HepG2 (cell line): ENCODE data around the gene SAMD5. TPM values are rescaled to one million over a fixed set of nuclear protein-coding genes. Genes with fewer than 3 reads are reported as not detected.

ENCODE experiments used
- ATAC-seq: fragments of 200-7000 bp; cut with Tn5 transposase; 3 replicates; pipeline ENCODE4 v1.9.1; 2020; ENCODE audit warnings: mild to moderate bottlenecking, moderate library complexity
- BruUV-seq: library from RNA; stranded (reverse); fragments of 400-500 nt; replicated peaks from 2 replicates; lab custom pipeline; 2021; lab: Mats Ljungman, UMichigan
- CTCF ChIA-PET: fragments of 300-600 bp; formaldehyde crosslinking; extraction: SDS; loops from one replicate; lab custom pipeline; 2021; ENCODE audit warnings: low total read pairs, inconsistent platforms, low intra/inter-chr PET ratio; lab: Yijun Ruan, JAX
- POLR2A ChIA-PET: fragments of 350-600 bp; sonication (Branson Sonifier 250); formaldehyde crosslinking; loops from one replicate; lab custom pipeline; 2020; ENCODE audit warnings: antibody characterized with exemption, inconsistent platforms; lab: Yijun Ruan, JAX
- DNase-seq: peaks from one replicate; pipeline ENCODE4 v3.0.0-alpha.2; 2015; ENCODE audit warnings: low spot score
- FAIRE-seq: peaks from 3 replicates; lab custom pipeline; 2011; peaks lifted over from hg19 to GRCh38; lab: Jason Lieb, UNC
- H2AFZ ChIP-seq: one replicate; pipeline ENCODE4 v1.6.1; 2011; ENCODE audit warnings: low read length, inconsistent platforms
- H3K27ac ChIP-seq: fragments of 300-600 bp; 3 replicates; pipeline ENCODE4 v1.8.0; 2011; ENCODE audit warnings: mixed run types, mild to moderate bottlenecking, mixed read lengths, low read length, inconsistent platforms; ENCODE audit not compliant: insufficient read depth; ENCODE audit errors: extremely low read length
- H3K27me3 ChIP-seq, 2 experiments: fragments of 200-600 bp in 1 of 2; 2 replicates in 1 of 2; 3 replicates in 1 of 2; pipeline versions ENCODE4 v1.6.0 to v1.8.0; 2011; ENCODE audit warnings: low read length in 2 of 2, mild to moderate bottlenecking in 2 of 2, moderate library complexity in 2 of 2, inconsistent platforms in 1 of 2; ENCODE audit not compliant: insufficient read depth in 2 of 2, control insufficient read depth in 1 of 2
- H3K36me3 ChIP-seq, 2 experiments: fragments of 200-600 bp in 1 of 2; replicated peaks in 1 of 2; 2 replicates in 1 of 2; 3 replicates in 1 of 2; pipeline versions ENCODE4 v1.5.1 to v1.8.0; 2011; ENCODE audit warnings: low read length in 2 of 2, inconsistent platforms in 1 of 2; ENCODE audit not compliant: insufficient read depth in 2 of 2, control insufficient read depth in 1 of 2
- H3K4me1 ChIP-seq: 2 replicates; pipeline ENCODE4 v1.5.1; 2012; ENCODE audit warnings: low read length, inconsistent platforms; ENCODE audit not compliant: insufficient read depth
- H3K4me2 ChIP-seq: 2 replicates; pipeline ENCODE4 v1.6.0; 2011; ENCODE audit warnings: low read depth, low read length, inconsistent platforms
- H3K4me3 ChIP-seq, 3 experiments: fragments of 200-600 bp in 1 of 3; sonication (generic), shearing (Covaris generic) in 1 of 3; replicated peaks in 1 of 3; 2 replicates each; pipeline ENCODE4 v1.5.1; 2011 to 2016; ENCODE audit warnings: low read length in 3 of 3, inconsistent platforms in 2 of 3, low read depth in 2 of 3, mild to moderate bottlenecking in 2 of 3, control low read depth in 1 of 3, mixed read lengths in 1 of 3; ENCODE audit not compliant: insufficient read depth in 1 of 3
- H3K79me2 ChIP-seq: one replicate; pipeline ENCODE4 v1.6.1; 2011; ENCODE audit warnings: low read length, inconsistent platforms; ENCODE audit not compliant: insufficient read depth
- H3K9ac ChIP-seq: 2 replicates; pipeline ENCODE4 v1.6.0; 2011; ENCODE audit warnings: mild to moderate bottlenecking, low read depth, low read length, inconsistent platforms; ENCODE audit not compliant: insufficient read depth
- H3K9me3 ChIP-seq: 2 replicates; pipeline ENCODE4 v1.5.1; 2012; ENCODE audit warnings: mild to moderate bottlenecking, low read length
- H4K20me1 ChIP-seq: 2 replicates; pipeline ENCODE4 v1.6.0; 2011; ENCODE audit warnings: inconsistent platforms, mild to moderate bottlenecking, low read length, moderate library complexity; ENCODE audit not compliant: insufficient read depth
- BORCS8-MEF2B ChIP-seq: sonication (generic); formaldehyde crosslinking; IDR thresholded peaks from 2 replicates; pipeline ENCODE4 v1.8.0; 2022; ENCODE audit warnings: mild to moderate bottlenecking, missing genetic modification reagents
- CENPX ChIP-seq: sonication (generic); formaldehyde crosslinking; IDR thresholded peaks from 2 replicates; pipeline ENCODE4 v1.9.0; 2021; ENCODE audit warnings: mild to moderate bottlenecking, missing genetic modification reagents, moderate library complexity
- EHMT2 ChIP-seq: fragments of 200-600 bp; sonication (generic); IDR thresholded peaks from 2 replicates; pipeline ENCODE4 v1.7.0; 2017; ENCODE audit warnings: antibody characterized with exemption, low read depth, low read length, borderline replicate concordance
- GTF3A ChIP-seq: sonication (generic); formaldehyde crosslinking; conservative IDR thresholded peaks from 2 replicates; pipeline ENCODE4 v1.4.0; 2020; ENCODE audit warnings: mild to moderate bottlenecking, missing genetic modification reagents
- JDP2 ChIP-seq: sonication (generic); formaldehyde crosslinking; IDR thresholded peaks from 2 replicates; pipeline ENCODE4 v1.8.1; 2022; ENCODE audit warnings: missing genetic modification reagents, borderline replicate concordance
- KAT2B ChIP-seq: fragments of 150-350 bp; IDR thresholded peaks from 2 replicates; pipeline ENCODE4 v1.6.1; 2014; ENCODE audit warnings: low read depth, low read length, borderline replicate concordance
- KDM5B ChIP-seq: sonication (generic); formaldehyde crosslinking; IDR thresholded peaks from 2 replicates; pipeline ENCODE4 v1.4.0; 2020; ENCODE audit warnings: missing genetic modification reagents, mild to moderate bottlenecking, borderline replicate concordance
- PAWR ChIP-seq: sonication (generic); formaldehyde crosslinking; IDR thresholded peaks from 2 replicates; pipeline ENCODE4 v1.4.0; 2020; ENCODE audit warnings: missing genetic modification reagents, mild to moderate bottlenecking, borderline replicate concordance
- RFX3 ChIP-seq: IDR thresholded peaks from 2 replicates; pipeline ENCODE4 v1.6.1; 2016; ENCODE audit warnings: missing biosample characterization, missing genetic modification reagents
- THYN1 ChIP-seq: sonication (generic); formaldehyde crosslinking; IDR thresholded peaks from 2 replicates; pipeline ENCODE4 v1.8.1; 2023; ENCODE audit warnings: low read depth, mild to moderate bottlenecking, moderate library complexity, missing genetic modification reagents, borderline replicate concordance
- ZMYM4 ChIP-seq: sonication (generic); formaldehyde crosslinking; IDR thresholded peaks from 2 replicates; pipeline ENCODE4 v1.8.1; 2023; ENCODE audit warnings: mild to moderate bottlenecking, missing genetic modification reagents
- ZNF552 ChIP-seq: sonication (generic); formaldehyde crosslinking; IDR thresholded peaks from 2 replicates; pipeline ENCODE4 v1.9.0; 2022; ENCODE audit warnings: missing genetic modification reagents, mild to moderate bottlenecking, borderline replicate concordance
- ZNF766 ChIP-seq: sonication (generic); formaldehyde crosslinking; IDR thresholded peaks from 2 replicates; pipeline ENCODE4 v1.5.0; 2020; ENCODE audit warnings: missing genetic modification reagents, borderline replicate concordance
- ZNF776 ChIP-seq: sonication (generic); formaldehyde crosslinking; IDR thresholded peaks from 2 replicates; pipeline ENCODE4 v1.4.0; 2020; ENCODE audit warnings: mild to moderate bottlenecking, missing genetic modification reagents
- ZNF780A ChIP-seq: sonication (generic); formaldehyde crosslinking; IDR thresholded peaks from 2 replicates; pipeline ENCODE4 v1.8.0; 2022; ENCODE audit warnings: mild to moderate bottlenecking, missing genetic modification reagents, moderate library complexity
- ZNF782 ChIP-seq: sonication (generic); formaldehyde crosslinking; IDR thresholded peaks from 2 replicates; pipeline ENCODE4 v1.4.0; 2020; ENCODE audit warnings: missing genetic modification reagents, mild to moderate bottlenecking, borderline replicate concordance
- WGBS: methylation state at CpG from one replicate; pipeline ENCODE4 v1.1.6; 2017; ENCODE audit warnings: low lambda C conversion rate; 5-methylcytosine and 5-hydroxymethylcytosine counted together
- in situ Hi-C: cut with HindIII; loops from 2 replicates; pipeline ENCODE4 v1.10.0; 2017; ENCODE audit warnings: low pct_unique_long_range_greater_than_20kb; ENCODE audit not compliant: extremely low pct_ligation_motif_present
- intact Hi-C: fragments of 100-400 bp; cut with micrococcal nuclease; formaldehyde crosslinking; loops from one replicate; pipeline ENCODE4 v1.10.0; 2022; ENCODE audit not compliant: unreplicated experiment
- polyA plus RNA-seq, 8 experiments: library from polyadenylated mRNA; depleted of rRNA in 3 of 8; stranded (reverse) in 7 of 8; unstranded in 1 of 8; fragments of >200 nt; fragmentation: Illumina TruSeq in 4 of 8; extraction: Trizol in 4 of 8; gene quantifications; 2 replicates each; pipeline versions ENCODE4 v1.2.1 to v1.2.3, GENCODE V29; 2011 to 2016; ENCODE audit warnings: low read depth in 4 of 8, missing spikeins in 1 of 8, mixed read lengths in 1 of 8; ENCODE audit not compliant: insufficient read depth in 1 of 8
- total RNA-seq, 5 experiments: library from RNA; depleted of rRNA; stranded (reverse); fragments of >200 nt; fragmentation: Illumina TruSeq; extraction: Trizol; gene quantifications; 2 replicates each; pipeline ENCODE4 v1.2.3, GENCODE V29; 2016; ENCODE audit warnings: low read depth in 1 of 5
- TF ChIP-seq, protein P1 (sequence below): sonication (generic); formaldehyde crosslinking; IDR thresholded peaks from 2 replicates; pipeline ENCODE4 v1.4.0; 2020; ENCODE audit warnings: missing genetic modification reagents
- TF ChIP-seq, protein P2 (sequence below): sonication (generic); formaldehyde crosslinking; IDR thresholded peaks from 2 replicates; pipeline ENCODE4 v1.4.0; 2020; ENCODE audit warnings: missing genetic modification reagents, borderline replicate concordance
- TF ChIP-seq, protein P3 (sequence below): IDR thresholded peaks from 2 replicates; pipeline ENCODE4 v1.6.1; 2016; ENCODE audit warnings: mild to moderate bottlenecking, missing biosample characterization, missing genetic modification reagents

The SAMD5 gene
- total and polyA plus RNA-seq, 2 of the 13 experiments (the other 11 are each of a cell fraction or from before 2014, with no cell fraction given): 0.02 to 0.07 TPM

DNA sequence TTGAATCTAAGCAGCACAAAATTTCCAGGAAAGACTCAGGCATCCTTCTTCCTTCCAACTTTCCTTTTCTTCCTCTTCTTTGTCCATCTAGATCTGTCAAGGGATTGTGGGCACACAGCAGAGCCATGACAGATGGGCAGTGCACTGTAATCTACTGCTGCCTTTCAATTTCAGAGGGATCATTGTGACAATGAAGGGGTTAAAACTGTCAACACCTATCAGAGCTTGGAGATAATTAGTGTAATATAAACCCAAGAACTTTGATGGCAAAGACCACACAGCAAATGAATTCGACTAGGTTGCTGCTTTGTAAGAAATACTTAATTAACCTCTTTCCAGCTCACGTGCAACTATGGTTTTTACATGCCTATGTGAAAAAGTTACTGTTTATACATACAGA is 55.0 kb downstream of the SAMD5 start (continued):
- TF ChIP-seq, protein P1, sequence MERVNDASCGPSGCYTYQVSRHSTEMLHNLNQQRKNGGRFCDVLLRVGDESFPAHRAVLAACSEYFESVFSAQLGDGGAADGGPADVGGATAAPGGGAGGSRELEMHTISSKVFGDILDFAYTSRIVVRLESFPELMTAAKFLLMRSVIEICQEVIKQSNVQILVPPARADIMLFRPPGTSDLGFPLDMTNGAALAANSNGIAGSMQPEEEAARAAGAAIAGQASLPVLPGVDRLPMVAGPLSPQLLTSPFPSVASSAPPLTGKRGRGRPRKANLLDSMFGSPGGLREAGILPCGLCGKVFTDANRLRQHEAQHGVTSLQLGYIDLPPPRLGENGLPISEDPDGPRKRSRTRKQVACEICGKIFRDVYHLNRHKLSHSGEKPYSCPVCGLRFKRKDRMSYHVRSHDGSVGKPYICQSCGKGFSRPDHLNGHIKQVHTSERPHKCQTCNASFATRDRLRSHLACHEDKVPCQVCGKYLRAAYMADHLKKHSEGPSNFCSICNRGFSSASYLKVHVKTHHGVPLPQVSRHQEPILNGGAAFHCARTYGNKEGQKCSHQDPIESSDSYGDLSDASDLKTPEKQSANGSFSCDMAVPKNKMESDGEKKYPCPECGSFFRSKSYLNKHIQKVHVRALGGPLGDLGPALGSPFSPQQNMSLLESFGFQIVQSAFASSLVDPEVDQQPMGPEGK (CRISPR knock-in tag): no peak
- TF ChIP-seq ZMYM4 (CRISPR knock-in tag) (no peak), KDM5B (CRISPR knock-in tag) (no peak)
- TF ChIP-seq, all 625 proteins: peak for 0

DNA sequence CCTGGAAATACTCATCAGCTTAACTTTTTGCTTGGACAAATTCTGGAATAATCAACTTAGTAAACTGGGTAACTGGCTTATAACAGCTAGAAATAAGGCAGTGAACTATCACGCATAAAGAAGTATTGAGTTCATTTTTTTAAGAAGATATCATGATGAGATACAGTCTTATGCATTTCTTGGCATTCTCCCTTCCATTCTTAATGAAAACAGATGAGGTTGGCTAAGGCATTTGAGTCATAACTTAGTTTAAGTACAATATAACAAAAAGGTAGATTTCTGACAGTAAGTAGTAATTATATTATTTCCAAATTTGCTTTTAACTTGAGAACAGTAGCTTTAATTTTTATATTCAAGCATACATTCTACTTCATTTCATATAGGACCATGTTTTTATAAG is 56.1 kb downstream of the SAMD5 start:
- H3K79me2 ChIP-seq: no peaks in the 10 kb centered on the region
- H3K4me2 ChIP-seq: no peak overlapping the region
- H3K9me3 ChIP-seq: no peaks in the 10 kb centered on the region
- no peak overlapping the region for H3K27ac ChIP-seq
- CTCF ChIA-PET: no interaction called here
- H3K4me3 ChIP-seq: no peak overlapping the region
- no peaks in the 10 kb centered on the region for H4K20me1 ChIP-seq
- intact Hi-C loops: no loop called here
- FAIRE-seq (no peak), DNase-seq (no peak), ATAC-seq (no peak)
- H2AFZ ChIP-seq: no peak overlapping the region
- BruUV-seq: no TSS peak
- POLR2A ChIA-PET: no interaction called here
- H3K36me3 ChIP-seq: no peaks in the 10 kb centered on the region
- WGBS: 15% methylated on average over 1 of the region's 1 CpG
- no peaks in the 10 kb centered on the region for H3K27me3 ChIP-seq
- H3K9ac ChIP-seq: no peak overlapping the region
- in situ Hi-C loops: no loop called here
- H3K4me1 ChIP-seq: no peaks in the 10 kb centered on the region
- TF ChIP-seq ZNF780A (no peak), BORCS8-MEF2B (no peak), PAWR (CRISPR knock-in tag) (no peak), KAT2B (no peak), GTF3A (no peak), ZNF766 (CRISPR knock-in tag) (no peak), ZNF782 (CRISPR knock-in tag) (no peak), CENPX (no peak), RFX3 (CRISPR knock-in tag) (no peak), JDP2 (no peak), ZNF552 (CRISPR knock-in tag) (no peak), ZNF776 (CRISPR knock-in tag) (no peak), EHMT2 (no peak), THYN1 (no peak)
- TF ChIP-seq, protein P2, sequence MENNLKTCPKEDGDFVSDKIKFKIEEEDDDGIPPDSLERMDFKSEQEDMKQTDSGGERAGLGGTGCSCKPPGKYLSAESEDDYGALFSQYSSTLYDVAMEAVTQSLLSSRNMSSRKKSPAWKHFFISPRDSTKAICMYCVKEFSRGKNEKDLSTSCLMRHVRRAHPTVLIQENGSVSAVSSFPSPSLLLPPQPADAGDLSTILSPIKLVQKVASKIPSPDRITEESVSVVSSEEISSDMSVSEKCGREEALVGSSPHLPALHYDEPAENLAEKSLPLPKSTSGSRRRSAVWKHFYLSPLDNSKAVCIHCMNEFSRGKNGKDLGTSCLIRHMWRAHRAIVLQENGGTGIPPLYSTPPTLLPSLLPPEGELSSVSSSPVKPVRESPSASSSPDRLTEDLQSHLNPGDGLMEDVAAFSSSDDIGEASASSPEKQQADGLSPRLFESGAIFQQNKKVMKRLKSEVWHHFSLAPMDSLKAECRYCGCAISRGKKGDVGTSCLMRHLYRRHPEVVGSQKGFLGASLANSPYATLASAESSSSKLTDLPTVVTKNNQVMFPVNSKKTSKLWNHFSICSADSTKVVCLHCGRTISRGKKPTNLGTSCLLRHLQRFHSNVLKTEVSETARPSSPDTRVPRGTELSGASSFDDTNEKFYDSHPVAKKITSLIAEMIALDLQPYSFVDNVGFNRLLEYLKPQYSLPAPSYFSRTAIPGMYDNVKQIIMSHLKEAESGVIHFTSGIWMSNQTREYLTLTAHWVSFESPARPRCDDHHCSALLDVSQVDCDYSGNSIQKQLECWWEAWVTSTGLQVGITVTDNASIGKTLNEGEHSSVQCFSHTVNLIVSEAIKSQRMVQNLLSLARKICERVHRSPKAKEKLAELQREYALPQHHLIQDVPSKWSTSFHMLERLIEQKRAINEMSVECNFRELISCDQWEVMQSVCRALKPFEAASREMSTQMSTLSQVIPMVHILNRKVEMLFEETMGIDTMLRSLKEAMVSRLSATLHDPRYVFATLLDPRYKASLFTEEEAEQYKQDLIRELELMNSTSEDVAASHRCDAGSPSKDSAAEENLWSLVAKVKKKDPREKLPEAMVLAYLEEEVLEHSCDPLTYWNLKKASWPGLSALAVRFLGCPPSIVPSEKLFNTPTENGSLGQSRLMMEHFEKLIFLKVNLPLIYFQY (CRISPR knock-in tag): no peak
- TF ChIP-seq, protein P3, sequence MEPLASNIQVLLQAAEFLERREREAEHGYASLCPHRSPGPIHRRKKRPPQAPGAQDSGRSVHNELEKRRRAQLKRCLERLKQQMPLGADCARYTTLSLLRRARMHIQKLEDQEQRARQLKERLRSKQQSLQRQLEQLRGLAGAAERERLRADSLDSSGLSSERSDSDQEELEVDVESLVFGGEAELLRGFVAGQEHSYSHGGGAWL: no peak
